PFSK-1 (cell line): Measurements from ENCODE around the gene ZDHHC12.

ENCODE experiments used
- POLR2AphosphoS5 ChIP-seq: IDR thresholded peaks from 2 replicates; pipeline ENCODE4 v1.6.1; 2012; ENCODE audit warnings: low read depth, mild to moderate bottlenecking, control low read depth, low read length, moderate library complexity
- SIN3A ChIP-seq: IDR thresholded peaks from 2 replicates; pipeline ENCODE4 v1.6.1; 2012; ENCODE audit warnings: mild to moderate bottlenecking, low read length, moderate library complexity, borderline replicate concordance; ENCODE audit not compliant: insufficient read depth
- TF ChIP-seq, protein P1 (sequence below), 2 experiments: IDR thresholded peaks; 2 replicates each; pipeline versions ENCODE4 v1.6.1 to v1.8.0; 2011 to 2012; ENCODE audit warnings: low read depth in 2 of 2, low read length in 2 of 2, control low read depth in 1 of 2, inconsistent platforms in 1 of 2, mild to moderate bottlenecking in 1 of 2, moderate library complexity in 1 of 2; ENCODE audit not compliant: insufficient read depth in 1 of 2

DNA sequence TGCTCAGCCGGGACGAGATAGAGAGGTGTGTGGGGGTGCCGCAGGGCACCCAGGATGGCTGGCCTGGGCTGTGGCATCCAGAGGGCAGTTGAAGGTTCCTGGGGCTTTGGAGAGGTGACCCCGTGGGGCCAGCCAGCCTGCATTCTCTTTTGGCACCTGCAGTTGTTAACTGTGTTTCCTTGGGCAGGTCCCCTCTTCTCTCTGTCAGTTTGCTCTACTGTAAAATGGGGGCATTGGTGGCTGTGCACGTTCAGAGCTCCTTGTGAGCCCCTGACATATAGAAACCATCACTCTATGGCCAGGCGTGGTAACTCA, 8.5 kb downstream of the ZDHHC12 start:
- TF ChIP-seq POLR2AphosphoS5 (no peak), SIN3A (no peak)
- TF ChIP-seq, protein P1, sequence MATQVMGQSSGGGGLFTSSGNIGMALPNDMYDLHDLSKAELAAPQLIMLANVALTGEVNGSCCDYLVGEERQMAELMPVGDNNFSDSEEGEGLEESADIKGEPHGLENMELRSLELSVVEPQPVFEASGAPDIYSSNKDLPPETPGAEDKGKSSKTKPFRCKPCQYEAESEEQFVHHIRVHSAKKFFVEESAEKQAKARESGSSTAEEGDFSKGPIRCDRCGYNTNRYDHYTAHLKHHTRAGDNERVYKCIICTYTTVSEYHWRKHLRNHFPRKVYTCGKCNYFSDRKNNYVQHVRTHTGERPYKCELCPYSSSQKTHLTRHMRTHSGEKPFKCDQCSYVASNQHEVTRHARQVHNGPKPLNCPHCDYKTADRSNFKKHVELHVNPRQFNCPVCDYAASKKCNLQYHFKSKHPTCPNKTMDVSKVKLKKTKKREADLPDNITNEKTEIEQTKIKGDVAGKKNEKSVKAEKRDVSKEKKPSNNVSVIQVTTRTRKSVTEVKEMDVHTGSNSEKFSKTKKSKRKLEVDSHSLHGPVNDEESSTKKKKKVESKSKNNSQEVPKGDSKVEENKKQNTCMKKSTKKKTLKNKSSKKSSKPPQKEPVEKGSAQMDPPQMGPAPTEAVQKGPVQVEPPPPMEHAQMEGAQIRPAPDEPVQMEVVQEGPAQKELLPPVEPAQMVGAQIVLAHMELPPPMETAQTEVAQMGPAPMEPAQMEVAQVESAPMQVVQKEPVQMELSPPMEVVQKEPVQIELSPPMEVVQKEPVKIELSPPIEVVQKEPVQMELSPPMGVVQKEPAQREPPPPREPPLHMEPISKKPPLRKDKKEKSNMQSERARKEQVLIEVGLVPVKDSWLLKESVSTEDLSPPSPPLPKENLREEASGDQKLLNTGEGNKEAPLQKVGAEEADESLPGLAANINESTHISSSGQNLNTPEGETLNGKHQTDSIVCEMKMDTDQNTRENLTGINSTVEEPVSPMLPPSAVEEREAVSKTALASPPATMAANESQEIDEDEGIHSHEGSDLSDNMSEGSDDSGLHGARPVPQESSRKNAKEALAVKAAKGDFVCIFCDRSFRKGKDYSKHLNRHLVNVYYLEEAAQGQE (IDR thresholded peaks at IDR 0.05; ENCODE audit: insufficient read depth in 1 of 2, low read depth in 2 of 2, low read length in 2 of 2): no peak
